ENCODE data around the gene DNLZ.
"Not testable (repeated sequence)": the region's sequence is repeated elsewhere in the genome, so short reads cannot be mapped to it uniquely, and the experiment has no call there.

Gene DNLZ

GRCh38 chr9:136358016-136358415, 5.5 kb downstream of the DNLZ start:
- DNase-seq, result no peak

- no peak for DNase-seq
Observed at GRCh38 chr9:136357202-136357725, 6.3 kb downstream of the DNLZ start.

GRCh38 chr9:136355616-136356557, 7.7 kb downstream of the DNLZ start:
- DNase-seq, result no peak

- no peak for DNase-seq
Observed at GRCh38 chr9:136354592-136355085, 8.9 kb downstream of the DNLZ start.

GRCh38 chr9:136353757-136354488, 9.6 kb downstream of the DNLZ start:
- DNase-seq, result no peak

- no peak for DNase-seq
Observed at GRCh38 chr9:136353088-136353487, 10.5 kb downstream of the DNLZ start.

- no peak for DNase-seq
Observed at GRCh38 chr9:136352682-136353081, 10.9 kb downstream of the DNLZ start.

GRCh38 chr9:136351868-136352267, 11.7 kb downstream of the DNLZ start:
- not testable (repeated sequence) for DNase-seq

GRCh38 chr9:136351252-136351800, 12.2 kb downstream of the DNLZ start:
- no peak for DNase-seq

- no peak for DNase-seq
Observed at GRCh38 chr9:136349546-136349945, 14.0 kb downstream of the DNLZ start.

- no peak for DNase-seq
Observed at GRCh38 chr9:136348691-136349090, 14.9 kb downstream of the DNLZ start.

- no peak for DNase-seq
Observed at GRCh38 chr9:136347472-136348256, 15.9 kb downstream of the DNLZ start.

- DNase-seq, result no peak
Observed at GRCh38 chr9:136346927-136347465, 16.5 kb downstream of the DNLZ start.

GRCh38 chr9:136346157-136346481, 17.4 kb downstream of the DNLZ start:
- DNase-seq, result no peak

- no peak for DNase-seq
Observed at GRCh38 chr9:136345281-136346156, 18.0 kb downstream of the DNLZ start.

GRCh38 chr9:136344544-136345280, 18.8 kb downstream of the DNLZ start:
- DNase-seq, result no peak

- DNase-seq, result no peak
Observed at GRCh38 chr9:136343884-136344269, 19.7 kb downstream of the DNLZ start.

- DNase-seq, result no peak
Observed at GRCh38 chr9:136343121-136343883, 20.2 kb downstream of the DNLZ start.
